ENCODE measurements around the gene SUN5. TPM values are rescaled to one million over a fixed set of nuclear protein-coding genes. Genes with fewer than 3 reads are reported as not detected.
"Not testable (repeated sequence)": the region's sequence is repeated elsewhere in the genome, so short reads cannot be mapped to it uniquely, and the experiment has no call there.

The SUN5 gene
- total and polyA plus RNA-seq, 2 donors (not counting 3 experiments of a cell fraction or from before 2014, with no cell fraction given): not detected

DNA sequence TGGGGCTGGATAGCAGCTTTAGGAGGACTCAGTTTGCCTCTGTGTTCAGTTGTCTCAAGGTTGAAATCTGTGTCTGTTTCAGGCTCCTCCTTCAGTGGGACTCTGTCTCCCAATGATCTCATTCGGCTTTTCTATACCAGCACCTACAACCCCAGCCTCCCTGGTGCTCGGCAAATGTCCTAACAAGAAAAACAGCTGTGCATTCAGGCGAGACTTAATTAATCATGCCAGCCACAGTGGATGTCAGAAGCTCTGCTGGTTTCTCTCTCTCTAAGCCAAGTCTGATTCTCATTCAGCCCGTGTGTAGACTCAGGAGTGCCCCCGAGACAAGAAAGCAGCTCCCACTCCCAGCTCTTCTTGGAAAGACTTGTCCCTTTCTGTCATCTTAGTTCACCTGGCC is 46.8 kb downstream of the SUN5 start:
- H3K4me2 ChIP-seq (ENCODE audit: insufficient read depth, low read length): no peak overlapping the region
- intact Hi-C loops (cut with micrococcal nuclease): no loop called here
- FAIRE-seq: no peak
- dilution Hi-C loops (cut with MboI; ENCODE audit: extremely low pct_ligation_motif_present, low sequenced_read_pairs): no loop called here
- CTCF ChIA-PET: interaction anchor here (0.8 to 1.4 kb wide), 2 partner anchors 10 to 24 kb away, joined by 3 read pairs; no protein-coding TSS in a partner anchor
- H3K4me1 ChIP-seq (ENCODE audit: control insufficient read depth, extremely low read depth, insufficient read depth, low read length): no peaks in the 10 kb centered on the region
- H3K36me3 ChIP-seq (ENCODE audit: control insufficient read depth in 2 of 2, extremely low read depth in 1 of 2, insufficient read depth in 2 of 2, low read length in 2 of 2): no peaks in the 10 kb centered on the region
- no peak overlapping the region for H2AFZ ChIP-seq (ENCODE audit: low read depth, low read length)
- DNase-seq (ENCODE audit: low read depth, low spot score): no peak
- no peak overlapping the region for H3K27ac ChIP-seq (ENCODE audit: insufficient read depth, low read depth, low read length)
- H3K9me1 ChIP-seq (replicated peaks; ENCODE audit: control insufficient read depth, extremely low read depth, insufficient read depth, low read length): no peaks in the 10 kb centered on the region
- no peaks in the 10 kb centered on the region for H4K20me1 ChIP-seq (replicated peaks; ENCODE audit: control insufficient read depth, extremely low read depth, insufficient read depth, low read length)
- H3K9ac ChIP-seq (replicated peaks; ENCODE audit: extremely low read depth, insufficient read depth, low read length): no peak overlapping the region
- no peak overlapping the region for H3K4me3 ChIP-seq (replicated peaks in 1 of 3; ENCODE audit: insufficient read depth in 1 of 3, low read depth in 1 of 3, low read length in 3 of 3)
- peaks cover 2 to 6% of the 10 kb centered on the region in 2 experiments for H3K27me3 ChIP-seq (ENCODE audit: control insufficient read depth in 2 of 2, insufficient read depth in 2 of 2, low read length in 2 of 2)
- BruUV-seq (replicated peaks): no TSS peak
- H3K9me3 ChIP-seq (replicated peaks; ENCODE audit: control insufficient read depth, insufficient read depth, low read length): no peaks in the 10 kb centered on the region
- TF ChIP-seq GATA2 (IDR thresholded peaks at IDR 0.05; ENCODE audit: insufficient read depth, insufficient read length, low read depth, low read length) (no peak), MYC (IDR thresholded peaks at IDR 0.05; ENCODE audit: low read depth, low read length) (no peak), FOS (IDR thresholded peaks at IDR 0.05; ENCODE audit: borderline replicate concordance, insufficient read depth, low read length) (no peak), EZH2 (IDR thresholded peaks at IDR 0.05; ENCODE audit: borderline replicate concordance, low read depth, low read length, severe bottlenecking) (no peak), POLR2AphosphoS5 (IDR thresholded peaks at IDR 0.05; ENCODE audit: insufficient read depth, low read depth, low read length) (no peak), POLR2A (IDR thresholded peaks at IDR 0.05; ENCODE audit: low read depth, low read length) (no peak), JUN (IDR thresholded peaks at IDR 0.05; ENCODE audit: borderline replicate concordance, insufficient read depth, insufficient read length, low read depth) (no peak)
- TF ChIP-seq, protein P1, sequence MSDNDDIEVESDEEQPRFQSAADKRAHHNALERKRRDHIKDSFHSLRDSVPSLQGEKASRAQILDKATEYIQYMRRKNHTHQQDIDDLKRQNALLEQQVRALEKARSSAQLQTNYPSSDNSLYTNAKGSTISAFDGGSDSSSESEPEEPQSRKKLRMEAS (IDR thresholded peaks at IDR 0.05; ENCODE audit: insufficient read depth, insufficient read length): no peak
- TF ChIP-seq, protein P2, sequence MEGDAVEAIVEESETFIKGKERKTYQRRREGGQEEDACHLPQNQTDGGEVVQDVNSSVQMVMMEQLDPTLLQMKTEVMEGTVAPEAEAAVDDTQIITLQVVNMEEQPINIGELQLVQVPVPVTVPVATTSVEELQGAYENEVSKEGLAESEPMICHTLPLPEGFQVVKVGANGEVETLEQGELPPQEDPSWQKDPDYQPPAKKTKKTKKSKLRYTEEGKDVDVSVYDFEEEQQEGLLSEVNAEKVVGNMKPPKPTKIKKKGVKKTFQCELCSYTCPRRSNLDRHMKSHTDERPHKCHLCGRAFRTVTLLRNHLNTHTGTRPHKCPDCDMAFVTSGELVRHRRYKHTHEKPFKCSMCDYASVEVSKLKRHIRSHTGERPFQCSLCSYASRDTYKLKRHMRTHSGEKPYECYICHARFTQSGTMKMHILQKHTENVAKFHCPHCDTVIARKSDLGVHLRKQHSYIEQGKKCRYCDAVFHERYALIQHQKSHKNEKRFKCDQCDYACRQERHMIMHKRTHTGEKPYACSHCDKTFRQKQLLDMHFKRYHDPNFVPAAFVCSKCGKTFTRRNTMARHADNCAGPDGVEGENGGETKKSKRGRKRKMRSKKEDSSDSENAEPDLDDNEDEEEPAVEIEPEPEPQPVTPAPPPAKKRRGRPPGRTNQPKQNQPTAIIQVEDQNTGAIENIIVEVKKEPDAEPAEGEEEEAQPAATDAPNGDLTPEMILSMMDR (IDR thresholded peaks at IDR 0.05; ENCODE audit: extremely low read depth in 1 of 2, insufficient read depth in 1 of 2, low read depth in 1 of 2, low read length in 2 of 2): no peak
- H3K79me2 ChIP-seq (ENCODE audit: control insufficient read depth, insufficient read depth, low read length): no peaks in the 10 kb centered on the region
- POLR2A ChIA-PET: no interaction called here

DNA sequence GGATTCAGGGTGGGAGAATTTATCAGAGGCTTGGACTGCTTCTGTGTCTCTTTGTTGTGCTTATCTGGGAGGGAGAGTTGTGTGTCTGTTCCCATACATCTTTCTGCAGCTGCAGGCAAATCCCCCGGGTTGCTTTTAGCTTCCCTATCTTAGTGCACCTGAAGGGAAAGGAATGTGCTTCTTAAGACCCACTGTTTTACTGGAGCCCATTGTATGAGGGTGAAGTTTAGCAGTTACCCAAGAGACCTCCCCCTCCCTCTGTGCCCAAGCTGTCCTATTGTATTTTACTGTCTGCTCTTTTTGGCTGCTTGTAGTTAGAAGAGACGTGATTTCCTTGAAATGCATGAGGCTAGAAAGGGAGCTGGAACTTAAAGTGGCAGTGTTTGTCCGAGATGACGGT is 53.7 kb downstream of the SUN5 start:
- peaks cover 15 to 39% of the 10 kb centered on the region in 2 experiments for H3K27me3 ChIP-seq (ENCODE audit: control insufficient read depth in 2 of 2, insufficient read depth in 2 of 2, low read length in 2 of 2)
- H3K9me1 ChIP-seq (replicated peaks; ENCODE audit: control insufficient read depth, extremely low read depth, insufficient read depth, low read length); H3K4me1 ChIP-seq (ENCODE audit: control insufficient read depth, extremely low read depth, insufficient read depth, low read length); H3K4me2 ChIP-seq (ENCODE audit: insufficient read depth, low read length); H3K36me3 ChIP-seq (ENCODE audit: control insufficient read depth in 2 of 2, extremely low read depth in 1 of 2, insufficient read depth in 2 of 2, low read length in 2 of 2); H4K20me1 ChIP-seq (replicated peaks; ENCODE audit: control insufficient read depth, extremely low read depth, insufficient read depth, low read length); DNase-seq (ENCODE audit: low read depth, low spot score); H3K27ac ChIP-seq (ENCODE audit: insufficient read depth, low read depth, low read length); H3K4me3 ChIP-seq (replicated peaks in 1 of 3; ENCODE audit: insufficient read depth in 1 of 3, low read depth in 1 of 3, low read length in 3 of 3); H2AFZ ChIP-seq (ENCODE audit: low read depth, low read length); H3K9me3 ChIP-seq (replicated peaks; ENCODE audit: control insufficient read depth, insufficient read depth, low read length); intact Hi-C loops (cut with micrococcal nuclease); FAIRE-seq; dilution Hi-C loops (cut with MboI; ENCODE audit: extremely low pct_ligation_motif_present, low sequenced_read_pairs); BruUV-seq (replicated peaks); H3K9ac ChIP-seq (replicated peaks; ENCODE audit: extremely low read depth, insufficient read depth, low read length); H3K79me2 ChIP-seq (ENCODE audit: control insufficient read depth, insufficient read depth, low read length); POLR2A ChIA-PET: not testable (repeated sequence)
- CTCF ChIA-PET: interaction anchor here (0.9 to 1.7 kb wide), 2 partner anchors 17 to 49 kb away, joined by 3 to 8 read pairs; no protein-coding TSS in a partner anchor
